Motor neuron (in vitro differentiated cells): ENCODE results near the gene ZDHHC12. TPM values are rescaled to one million over a fixed set of nuclear protein-coding genes. Genes with fewer than 3 reads are reported as not detected.

Source experiments
- ATAC-seq, 8 experiments: fragments of 200-7000 bp; cut with Tn5 transposase; replicated peaks in 6 of 8; 2 replicates each; pipeline ENCODE4 v1.8.0; 2021; ENCODE audit warnings: mild to moderate bottlenecking in 8 of 8, moderate library complexity in 8 of 8
- H3K27ac ChIP-seq, 2 donors: fragments of 250-450 bp; sonication (Bioruptor Pico); 2 replicates each; pipeline ENCODE4 v1.9.0; 2021; ENCODE audit warnings: antibody characterized with exemption in 2 of 2, mild to moderate bottlenecking in 2 of 2, moderate library complexity in 1 of 2
- H3K4me1 ChIP-seq, 2 donors: fragments of 250-450 bp; sonication (Bioruptor Pico); replicated peaks in 1 of 2; 2 replicates each; pipeline ENCODE4 v1.6.1; 2021; ENCODE audit warnings: antibody characterized with exemption in 2 of 2, mild to moderate bottlenecking in 2 of 2, moderate library complexity in 1 of 2
- H3K4me3 ChIP-seq, 5 donors: fragments of 250-450 bp; sonication (Bioruptor Pico); 2 replicates each; pipeline ENCODE4 v1.9.0; 2021; ENCODE audit warnings: antibody characterized with exemption in 5 of 5, mild to moderate bottlenecking in 5 of 5, moderate library complexity in 4 of 5
- WGBS, 10 experiments: fragments of 450-650 bp; shearing (Covaris generic); methylation state at CpG; one replicate each; pipeline ENCODE4 v1.0.0; 2022; 5-methylcytosine and 5-hydroxymethylcytosine counted together
- in situ Hi-C, 9 experiments: fragments of 400-800 bp; cut with MboI; loops; one replicate each; pipeline ENCODE4 v1.15.0; 2021; ENCODE audit warnings: low sequenced_read_pairs in 9 of 9, low pct_unique_long_range_greater_than_20kb in 2 of 9; ENCODE audit not compliant: unreplicated experiment in 9 of 9
- total RNA-seq, 8 experiments: library from RNA; unstranded; fragments of 300-600 nt; gene quantifications; 2 replicates each; pipeline versions ENCODE4 v1.2.3 to v1.2.4, GENCODE V29; 2022

The ZDHHC12 gene, protein sequence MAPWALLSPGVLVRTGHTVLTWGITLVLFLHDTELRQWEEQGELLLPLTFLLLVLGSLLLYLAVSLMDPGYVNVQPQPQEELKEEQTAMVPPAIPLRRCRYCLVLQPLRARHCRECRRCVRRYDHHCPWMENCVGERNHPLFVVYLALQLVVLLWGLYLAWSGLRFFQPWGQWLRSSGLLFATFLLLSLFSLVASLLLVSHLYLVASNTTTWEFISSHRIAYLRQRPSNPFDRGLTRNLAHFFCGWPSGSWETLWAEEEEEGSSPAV
- total RNA-seq, result 10 to 100 TPM in 5 of 8 experiments, 1 to 10 TPM in 3; 3.7 to 31.4 (median 11.7) TPM

DNA sequence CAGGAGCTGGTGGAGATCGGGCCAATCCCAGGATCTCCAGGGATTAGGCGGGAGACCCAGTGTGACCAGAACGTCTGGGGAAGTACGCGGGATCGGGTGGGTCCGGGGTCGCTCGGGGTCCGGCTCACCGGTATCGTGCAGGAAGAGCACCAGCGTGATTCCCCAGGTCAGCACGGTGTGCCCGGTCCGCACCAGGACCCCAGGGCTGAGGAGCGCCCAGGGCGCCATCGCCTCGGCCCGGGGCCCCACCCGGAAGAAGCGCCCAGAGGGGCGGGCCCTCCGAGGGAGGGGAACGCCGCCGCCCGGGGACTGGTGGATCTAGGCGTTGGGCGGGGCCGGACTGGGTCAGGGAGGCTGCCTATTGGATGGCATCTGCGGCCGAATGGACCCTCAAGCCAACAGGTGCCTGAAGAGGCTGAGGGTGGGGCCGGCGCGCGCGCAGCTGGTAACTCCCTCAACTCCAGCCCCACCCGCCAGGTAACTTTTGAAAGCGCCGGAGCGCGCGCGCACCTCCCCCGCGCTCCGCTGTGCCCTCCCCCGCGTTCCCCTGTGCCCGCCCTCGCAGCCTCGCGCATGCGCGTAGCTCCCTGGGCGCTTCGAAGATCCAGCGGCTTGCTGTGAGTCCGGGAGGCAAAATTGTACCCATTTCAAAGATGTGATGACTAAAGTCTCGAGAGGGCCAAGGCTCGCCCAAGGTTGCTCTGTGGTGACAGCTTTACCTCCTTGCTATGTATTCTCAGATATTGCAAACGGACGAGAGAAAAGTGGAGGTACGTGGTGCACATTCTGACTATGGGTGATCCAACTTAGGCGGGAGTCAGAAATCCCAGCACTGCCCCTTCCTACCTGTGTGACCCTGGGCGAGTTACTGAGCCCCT is at the start of gene ZDHHC12:
Gene ZDHHC12, minus strand, starts transcription at position 262 of the 878 bp plus-strand sequence. Its CDS starts 34 bp downstream, at position 228.
- in situ Hi-C loops, result no loop called here
- Histone ChIP-seq H3K27ac (no peak within 1 kb of the TSS), H3K4me1 (peaks cover 0 to 10% of the 10 kb centered on the region in 2 donors), H3K4me3 (peak within 1 kb of the TSS; percentile 32 to 50 (median 40))
- WGBS, 10 experiments, result 0 to 40% (median 5%) methylated on average over 2 to 9 of the region's 68 CpGs; no CpG with 5 or more reads in 4 of the 10 experiments
- ATAC-seq, result peak; percentile 86 to 95 (median 90)

DNA sequence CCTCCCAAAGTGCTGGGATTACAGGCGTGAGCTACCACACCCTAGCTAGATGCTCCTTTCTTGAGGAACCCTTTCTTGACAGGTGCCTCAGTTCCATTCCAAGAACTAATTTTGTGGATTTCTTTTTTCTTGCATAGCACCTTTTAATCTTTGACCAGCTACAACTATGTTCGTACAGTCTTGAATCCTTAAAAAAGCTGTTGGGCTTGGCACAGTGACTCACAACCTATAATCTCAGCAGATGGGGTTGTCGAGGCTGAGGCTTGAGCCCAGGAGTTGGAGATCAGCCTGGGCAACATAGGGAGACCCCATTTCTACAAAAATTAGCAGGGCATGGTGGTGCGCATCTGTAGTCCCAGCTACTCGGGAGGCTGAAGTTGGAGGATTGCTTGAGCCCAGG is 49.1 kb upstream of the ZDHHC12 start:
- WGBS, 10 experiments, result 76 to 100% (median 100%) methylated on average over 1 to 4 of the region's 5 CpGs; no CpG with 5 or more reads in 1 of the 10 experiments
- in situ Hi-C loops, result no loop called here
- H3K4me1 ChIP-seq, result peaks cover 8 to 12% of the 10 kb centered on the region in 2 donors
- H3K27ac ChIP-seq, result peak overlapping the region in 1 of 2 donors; percentile 86
- no peak overlapping the region for H3K4me3 ChIP-seq
- ATAC-seq, result no peak

DNA sequence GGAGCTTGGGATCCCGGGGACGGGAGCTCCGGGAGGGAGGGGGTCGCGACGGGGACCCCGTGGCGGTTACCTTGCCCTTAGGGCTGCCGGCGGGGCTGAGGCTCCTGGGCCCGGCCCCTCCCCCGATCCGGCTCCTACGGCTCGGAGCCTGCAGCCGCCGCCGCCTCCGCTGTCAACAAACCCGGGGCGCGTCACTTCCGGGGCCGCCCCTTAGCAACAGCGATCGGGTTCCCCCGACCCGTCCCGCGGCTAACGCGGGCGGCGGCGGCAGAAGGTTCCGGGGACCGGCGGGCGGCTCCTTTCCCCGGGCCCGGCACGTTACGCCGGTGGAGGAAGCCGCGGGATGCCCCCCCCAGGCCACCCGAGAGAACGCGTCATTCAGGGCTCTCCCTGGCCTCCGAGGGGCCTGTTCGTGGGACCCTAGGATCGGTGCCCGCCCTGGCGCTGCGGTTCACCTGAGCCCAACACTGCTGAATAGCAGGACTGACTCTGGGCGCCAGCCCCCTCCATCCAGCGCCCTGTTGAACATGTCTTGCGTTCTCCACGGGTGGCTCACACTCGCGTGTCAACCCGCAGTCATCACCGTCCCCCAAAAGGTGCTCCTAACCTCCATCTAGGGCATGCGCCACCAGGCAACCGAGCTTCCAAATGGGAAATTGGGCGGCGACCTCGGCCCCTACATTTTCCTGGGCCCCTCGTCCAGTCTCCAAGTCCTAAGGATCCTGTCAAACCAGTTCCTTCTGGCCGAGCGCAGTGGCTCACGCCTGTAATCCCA is 48.0 kb upstream of the ZDHHC12 start, which contains the start of gene ZER1:
Gene ZER1, minus strand, starts transcription at position 183 of the 775 bp plus-strand sequence. CDS start 16,362 bp downstream, outside the sequence.
- in situ Hi-C loops, result no loop called here
- H3K27ac ChIP-seq, result peak within 1 kb of the TSS; percentile 85 to 86
- peak within 1 kb of the TSS; percentile 60 to 92 (median 77) for H3K4me3 ChIP-seq
- peaks cover 8 to 12% of the 10 kb centered on the region in 2 donors for H3K4me1 ChIP-seq
- WGBS, 10 experiments, result 0 to 22% (median 11%) methylated on average over 3 to 15 of the region's 72 CpGs; no CpG with 5 or more reads in 4 of the 10 experiments
- ATAC-seq, result peak; percentile 94 to 97 (median 96)

DNA sequence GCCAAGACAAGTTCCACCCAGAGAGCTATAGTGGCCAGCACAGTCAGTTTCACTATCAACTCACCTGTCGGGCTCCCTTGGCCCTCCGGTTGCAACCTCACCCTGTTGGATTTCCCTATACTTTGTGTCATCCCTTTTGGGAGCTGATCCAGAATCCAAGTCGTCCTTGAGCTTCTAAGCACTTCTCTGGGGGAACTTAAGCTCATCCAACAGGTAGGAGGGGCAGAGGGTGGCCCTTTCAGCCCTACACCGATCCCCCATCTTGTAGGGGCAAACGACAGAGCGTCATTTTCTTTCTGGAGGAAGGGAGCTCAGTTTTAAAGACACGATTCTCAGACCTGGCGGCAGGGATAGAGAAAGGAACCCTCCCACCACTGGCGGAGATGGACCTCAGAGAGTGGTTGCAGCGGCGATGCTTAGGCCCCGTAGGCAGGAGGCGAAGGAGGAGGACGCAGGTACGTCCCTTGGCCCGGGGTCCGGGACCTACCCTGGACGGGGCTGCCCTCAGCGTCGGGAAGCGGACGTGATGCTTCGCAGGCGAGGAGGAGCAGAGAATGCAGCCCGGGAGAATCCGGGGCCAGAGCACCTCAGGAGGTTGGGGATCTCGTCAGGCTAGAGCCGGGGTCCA is 47.3 kb upstream of the ZDHHC12 start:
- WGBS, 10 experiments, result 0 to 20% (median 3%) methylated on average over 1 to 7 of the region's 28 CpGs; no CpG with 5 or more reads in 2 of the 10 experiments
- H3K27ac ChIP-seq, result peak overlapping the region; percentile 85 to 86

GRCh38 chr9:128770286-128771030 is 46.5 kb upstream of the ZDHHC12 start:
- H3K4me1 ChIP-seq, result peaks cover 8 to 12% of the 10 kb centered on the region in 2 donors
- no peak for ATAC-seq
- 54 to 94% (median 74%) methylated on average over 2 to 10 of the region's 11 CpGs; no CpG with 5 or more reads in 1 of the 10 experiments for WGBS, 10 experiments
- H3K4me3 ChIP-seq, result peak overlapping the region; percentile 60 to 92 (median 77)
- in situ Hi-C loops, result no loop called here
- H3K27ac ChIP-seq, result no peak overlapping the region

More for the DNA sequence above, 47.3 kb upstream of the ZDHHC12 start:
- peak in 4 of 8 experiments; percentile 40 to 65 (median 54) for ATAC-seq
- Histone ChIP-seq H3K4me3 (peak overlapping the region; percentile 60 to 92 (median 77)), H3K4me1 (peaks cover 8 to 12% of the 10 kb centered on the region in 2 donors)
- in situ Hi-C loops, result no loop called here

DNA sequence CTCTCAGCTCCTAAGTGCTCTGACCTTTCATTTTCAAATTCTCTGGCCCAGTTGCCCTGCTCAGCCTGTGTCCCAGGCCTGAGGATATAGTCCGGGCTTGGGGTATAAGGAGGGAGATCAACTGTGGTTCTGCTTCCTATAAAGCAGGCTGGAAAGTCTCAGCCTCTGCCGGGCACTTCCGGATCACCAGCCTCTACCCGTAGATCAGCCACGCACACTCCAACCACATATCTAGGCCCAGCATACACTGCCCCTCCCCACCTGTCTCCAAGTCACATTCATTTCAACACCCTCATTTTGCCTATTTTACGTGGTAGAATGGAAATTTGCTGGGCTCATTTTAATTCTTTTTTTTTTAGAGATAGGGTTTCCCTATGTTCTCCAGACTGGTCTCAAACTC is 44.7 kb upstream of the ZDHHC12 start:
- Histone ChIP-seq H3K4me3 (no peak overlapping the region), H3K4me1 (peaks cover 8 to 12% of the 10 kb centered on the region in 2 donors), H3K27ac (no peak overlapping the region)
- in situ Hi-C loops, result no loop called here
- WGBS, 10 experiments, result 10 to 100% (median 86%) methylated on average over 1 to 2 of the region's 6 CpGs; no CpG with 5 or more reads in 5 of the 10 experiments
- ATAC-seq, result no peak

DNA sequence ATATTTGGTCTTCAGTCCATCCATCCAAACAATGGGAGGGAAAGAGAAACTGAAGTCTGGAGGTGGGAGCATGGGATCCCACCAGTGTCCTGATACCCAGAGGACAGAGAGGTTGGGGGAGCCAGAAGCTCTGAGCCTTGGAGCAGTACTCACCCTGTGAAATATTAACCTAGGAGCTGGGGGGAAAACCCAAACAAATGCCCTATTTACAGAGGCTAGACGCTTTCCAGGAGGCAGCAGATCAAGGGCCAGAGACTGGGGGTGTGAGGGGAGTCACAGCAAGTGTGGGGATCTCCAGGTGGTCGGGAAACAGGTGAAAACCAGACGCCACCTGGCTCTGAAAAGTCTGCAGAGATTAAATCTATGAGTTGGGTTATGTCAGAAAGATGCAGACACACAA is 41.6 kb upstream of the ZDHHC12 start:
- no peak overlapping the region for H3K27ac ChIP-seq
- peaks cover under 1 to 2% of the 10 kb centered on the region in 2 donors for H3K4me1 ChIP-seq
- no peak for ATAC-seq
- 0 to 20% methylated on average over 1 of the region's 3 CpGs; no CpG with 5 or more reads in 8 of the 10 experiments for WGBS, 10 experiments
- no peak overlapping the region for H3K4me3 ChIP-seq
- in situ Hi-C loops, result no loop called here

GRCh38 chr9:128764361-128764760 is 40.4 kb upstream of the ZDHHC12 start:
- Histone ChIP-seq H3K27ac (no peak overlapping the region), H3K4me3 (no peak overlapping the region), H3K4me1 (no peaks in the 10 kb centered on the region)
- WGBS, 10 experiments, result 78 to 100% (median 80%) methylated on average over 1 to 3 of the region's 6 CpGs; no CpG with 5 or more reads in 5 of the 10 experiments
- in situ Hi-C loops, result no loop called here
- no peak for ATAC-seq

DNA sequence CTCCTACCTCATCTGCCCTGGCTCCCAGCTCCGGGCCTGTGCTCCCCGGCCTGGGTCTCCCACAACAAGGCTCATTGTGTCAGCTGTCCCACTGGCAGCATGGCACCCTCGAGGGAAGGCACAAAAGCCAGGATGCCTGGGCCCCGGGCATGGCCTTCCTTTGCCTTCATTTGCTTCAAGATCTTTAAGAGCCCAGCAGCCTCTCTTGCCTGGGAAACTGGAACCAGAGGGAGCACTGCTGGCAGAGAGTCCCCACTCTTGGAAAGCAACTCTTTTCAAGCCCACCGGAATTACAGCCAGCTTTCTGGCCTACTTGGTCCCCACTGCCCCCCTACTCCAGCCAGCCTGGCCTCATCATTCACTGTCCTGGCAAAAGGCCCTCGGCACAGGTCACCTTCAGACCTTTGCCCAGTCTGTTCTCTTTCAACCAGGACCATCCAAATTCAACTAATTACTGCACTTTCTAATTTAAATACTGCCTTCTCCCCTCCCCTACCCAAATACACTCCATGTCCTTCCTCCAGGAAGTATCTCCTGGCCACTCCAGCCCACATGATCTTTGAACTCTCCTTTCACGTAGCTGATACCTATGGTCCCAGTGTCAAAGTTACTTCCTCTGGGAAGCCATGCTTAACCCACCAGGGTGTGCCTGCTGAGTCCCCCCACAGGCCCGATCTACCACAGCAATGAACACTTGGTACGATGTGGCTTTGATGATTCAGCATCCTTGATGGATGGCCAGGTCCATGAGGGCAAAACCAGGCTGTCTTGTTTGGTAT is 38.9 kb upstream of the ZDHHC12 start:
- no peak overlapping the region for H3K4me3 ChIP-seq
- no peaks in the 10 kb centered on the region for H3K4me1 ChIP-seq
- in situ Hi-C loops, result no loop called here
- no peak overlapping the region for H3K27ac ChIP-seq
- ATAC-seq, result no peak
- 67 to 100% (median 81%) methylated on average over 1 to 5 of the region's 9 CpGs; no CpG with 5 or more reads in 2 of the 10 experiments for WGBS, 10 experiments

- no peak overlapping the region for H3K27ac ChIP-seq
- H3K4me3 ChIP-seq, result no peak overlapping the region
- no peak for ATAC-seq
- WGBS, 10 experiments, result 63 to 100% (median 91%) methylated on average over 2 to 6 of the region's 6 CpGs
- H3K4me1 ChIP-seq, result no peaks in the 10 kb centered on the region
- in situ Hi-C loops, result no loop called here
Observed at GRCh38 chr9:128757602-128758001, 33.7 kb upstream of the ZDHHC12 start.

DNA sequence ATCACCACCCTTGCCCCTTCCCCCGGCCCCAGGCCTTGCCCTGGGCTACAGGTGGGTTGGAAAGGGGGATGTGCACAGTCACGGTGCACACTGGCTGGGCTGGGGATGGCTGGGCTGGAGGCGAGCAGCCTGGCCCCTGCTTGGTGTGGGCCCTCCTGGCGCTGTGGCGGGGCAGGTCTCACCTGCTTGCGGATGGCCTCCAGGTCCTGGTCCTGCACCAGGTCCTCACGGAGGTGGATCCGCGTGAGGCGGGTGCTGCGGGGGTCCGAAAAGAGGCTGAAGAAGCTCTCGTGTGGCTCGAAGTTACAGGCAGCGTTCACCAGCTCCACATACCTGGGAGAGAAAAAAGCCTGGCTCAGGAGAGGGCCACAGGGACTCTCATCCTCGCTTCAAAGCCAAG is 29.7 kb upstream of the ZDHHC12 start:
- no peak overlapping the region for H3K27ac ChIP-seq
- in situ Hi-C loops, result no loop called here
- WGBS, 10 experiments, result 87 to 100% (median 95%) methylated on average over 1 to 7 of the region's 16 CpGs; no CpG with 5 or more reads in 5 of the 10 experiments
- H3K4me1 ChIP-seq, result no peaks in the 10 kb centered on the region
- ATAC-seq, result peak in 3 of 8 experiments; percentile 7 to 36 (median 32)
- H3K4me3 ChIP-seq, result no peak overlapping the region
